ENCODE data around the gene IFIT3. TPM values are rescaled to one million over a fixed set of nuclear protein-coding genes. Genes with fewer than 3 reads are reported as not detected.

The IFIT3 gene
- total and polyA plus RNA-seq, 12 donors = 8.1 to 88.6 (median 26.7) TPM

- TF ChIP-seq, protein P1, sequence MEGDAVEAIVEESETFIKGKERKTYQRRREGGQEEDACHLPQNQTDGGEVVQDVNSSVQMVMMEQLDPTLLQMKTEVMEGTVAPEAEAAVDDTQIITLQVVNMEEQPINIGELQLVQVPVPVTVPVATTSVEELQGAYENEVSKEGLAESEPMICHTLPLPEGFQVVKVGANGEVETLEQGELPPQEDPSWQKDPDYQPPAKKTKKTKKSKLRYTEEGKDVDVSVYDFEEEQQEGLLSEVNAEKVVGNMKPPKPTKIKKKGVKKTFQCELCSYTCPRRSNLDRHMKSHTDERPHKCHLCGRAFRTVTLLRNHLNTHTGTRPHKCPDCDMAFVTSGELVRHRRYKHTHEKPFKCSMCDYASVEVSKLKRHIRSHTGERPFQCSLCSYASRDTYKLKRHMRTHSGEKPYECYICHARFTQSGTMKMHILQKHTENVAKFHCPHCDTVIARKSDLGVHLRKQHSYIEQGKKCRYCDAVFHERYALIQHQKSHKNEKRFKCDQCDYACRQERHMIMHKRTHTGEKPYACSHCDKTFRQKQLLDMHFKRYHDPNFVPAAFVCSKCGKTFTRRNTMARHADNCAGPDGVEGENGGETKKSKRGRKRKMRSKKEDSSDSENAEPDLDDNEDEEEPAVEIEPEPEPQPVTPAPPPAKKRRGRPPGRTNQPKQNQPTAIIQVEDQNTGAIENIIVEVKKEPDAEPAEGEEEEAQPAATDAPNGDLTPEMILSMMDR (IDR thresholded peaks at IDR 0.05) = no peak
- no peak for TF ChIP-seq POLR2A (IDR thresholded peaks at IDR 0.05)
- no peak overlapping the region for H3K4me3 ChIP-seq
- whole genome bisulfite sequencing, 4 donors = 89 to 96% (median 95%) methylated on average over 13 of the region's 13 CpGs
- no peaks in the 10 kb centered on the region for H3K9me3 ChIP-seq (replicated peaks in 1 of 3)
- H3K4me1 ChIP-seq (replicated peaks in 1 of 2) = peaks cover 16 to 32% of the 10 kb centered on the region in 2 donors
- DNase-seq = no peak
- H3K27ac ChIP-seq = no peak overlapping the region
- intact Hi-C loops (cut with DNase I) = no loop called here
- H3K27me3 ChIP-seq = no peaks in the 10 kb centered on the region
- H3K36me3 ChIP-seq (replicated peaks in 1 of 2) = peaks cover 0 to 12% of the 10 kb centered on the region in 2 donors
Observed at GRCh38 chr10:89306434-89307268, 21.1 kb upstream of the IFIT3 start.

- Histone ChIP-seq H3K27me3 (no peaks in the 10 kb centered on the region), H3K9me3 (replicated peaks in 1 of 3) (no peaks in the 10 kb centered on the region), H3K36me3 (replicated peaks in 1 of 2) (peaks cover 0 to 12% of the 10 kb centered on the region in 2 donors), H3K27ac (no peak overlapping the region), H3K4me1 (replicated peaks in 1 of 2) (peaks cover 15 to 31% of the 10 kb centered on the region in 2 donors), H3K4me3 (no peak overlapping the region)
- no peak for DNase-seq
- intact Hi-C loops (cut with DNase I) = no loop called here
- no peak for TF ChIP-seq POLR2A (IDR thresholded peaks at IDR 0.05)
- TF ChIP-seq, protein P1 (IDR thresholded peaks at IDR 0.05) = no peak
Observed at GRCh38 chr10:89307269-89307577, 20.6 kb upstream of the IFIT3 start.

DNA sequence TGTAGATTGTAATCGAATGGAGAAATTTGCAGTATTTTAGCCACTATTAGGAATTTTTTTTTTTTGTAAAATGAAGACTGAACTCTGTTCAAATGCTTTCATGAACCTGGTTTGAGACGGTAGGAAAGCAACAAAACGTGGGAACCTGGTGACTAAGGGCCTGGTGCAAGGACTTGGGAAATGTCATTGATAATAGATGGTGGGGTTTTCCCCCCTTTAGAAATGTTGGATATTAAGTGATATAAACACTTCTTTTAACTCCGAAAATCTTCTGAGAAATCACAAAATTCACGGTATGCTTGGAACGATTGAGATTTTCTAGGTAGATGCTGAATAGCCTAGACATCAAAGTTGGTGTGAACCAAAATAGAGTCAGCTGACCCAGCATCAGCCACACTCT lies 19.5 kb upstream of the IFIT3 start:
- intact Hi-C loops (cut with DNase I) = no loop called here
- Histone ChIP-seq H3K9me3 (replicated peaks in 1 of 3) (no peaks in the 10 kb centered on the region), H3K4me1 (replicated peaks in 1 of 2) (peaks cover 4 to 21% of the 10 kb centered on the region in 2 donors), H3K4me3 (no peak overlapping the region), H3K27me3 (no peaks in the 10 kb centered on the region), H3K36me3 (replicated peaks in 1 of 2) (peaks cover 0 to 12% of the 10 kb centered on the region in 2 donors), H3K27ac (no peak overlapping the region)
- no peak for DNase-seq
- 92 to 96% (median 94%) methylated on average over 6 of the region's 6 CpGs for WGBS, 4 donors
- TF ChIP-seq POLR2A (IDR thresholded peaks at IDR 0.05) = no peak
- TF ChIP-seq, protein P1 (IDR thresholded peaks at IDR 0.05) = no peak

GRCh38 chr10:89308736-89309135 lies 19.1 kb upstream of the IFIT3 start:
- 94 to 98% (median 96%) methylated on average over 4 of the region's 4 CpGs for WGBS, 4 donors
- no peak for DNase-seq
- no peaks in the 10 kb centered on the region for H3K27me3 ChIP-seq
- intact Hi-C loops (cut with DNase I) = no loop called here
- H3K4me3 ChIP-seq = no peak overlapping the region
- peaks cover 0 to 16% of the 10 kb centered on the region in 2 donors for H3K4me1 ChIP-seq (replicated peaks in 1 of 2)
- H3K36me3 ChIP-seq (replicated peaks in 1 of 2) = peaks cover 0 to 12% of the 10 kb centered on the region in 2 donors
- TF ChIP-seq POLR2A (IDR thresholded peaks at IDR 0.05) = no peak
- TF ChIP-seq, protein P1 (IDR thresholded peaks at IDR 0.05) = no peak
- H3K9me3 ChIP-seq (replicated peaks in 1 of 3) = no peaks in the 10 kb centered on the region
- no peak overlapping the region for H3K27ac ChIP-seq
